Hepatic stellate cell (primary cell): Measurements from ENCODE around the gene NUDT3.
A peak's percentile ranks its signal among the peaks of the same experiment; 100 is the strongest.
"Not testable (repeated sequence)": the region's sequence is repeated elsewhere in the genome, so short reads cannot be mapped to it uniquely, and the experiment has no call there.

Source experiments
- DNase-seq: peaks from one replicate; pipeline ENCODE4 v3.0.0; 2011; ENCODE audit warnings: low spot score

The NUDT3 gene

GRCh38 chr6:34393191-34393965 is 909 bp upstream of the NUDT3 start:
- no peak for DNase-seq

- peak; percentile 50 for DNase-seq
Observed at GRCh38 chr6:34391786-34392496, 528 bp downstream of the NUDT3 start.

GRCh38 chr6:34391473-34391785 is 1.0 kb downstream of the NUDT3 start:
- no peak for DNase-seq

GRCh38 chr6:34390531-34391472 is 1.7 kb downstream of the NUDT3 start:
- DNase-seq = peak; percentile 49

GRCh38 chr6:34389034-34389433 is 3.4 kb downstream of the NUDT3 start:
- no peak for DNase-seq

GRCh38 chr6:34388421-34388820 is 4.0 kb downstream of the NUDT3 start:
- no peak for DNase-seq

- peak; percentile 61 for DNase-seq
Observed at GRCh38 chr6:34386316-34387137, 5.9 kb downstream of the NUDT3 start.

- no peak for DNase-seq
Observed at GRCh38 chr6:34385793-34386195, 6.7 kb downstream of the NUDT3 start.

- no peak for DNase-seq
Observed at GRCh38 chr6:34384321-34385153, 7.9 kb downstream of the NUDT3 start.

- DNase-seq = no peak
Observed at GRCh38 chr6:34383656-34384320, 8.7 kb downstream of the NUDT3 start.

GRCh38 chr6:34383161-34383631 is 9.3 kb downstream of the NUDT3 start:
- peak; percentile 35 for DNase-seq

- DNase-seq = no peak
Observed at GRCh38 chr6:34381081-34381480, 11.4 kb downstream of the NUDT3 start.

GRCh38 chr6:34378470-34378869 is 14.0 kb downstream of the NUDT3 start:
- DNase-seq = no peak

GRCh38 chr6:34377984-34378383 is 14.5 kb downstream of the NUDT3 start:
- DNase-seq = no peak

GRCh38 chr6:34377571-34377970 is 14.9 kb downstream of the NUDT3 start:
- DNase-seq = not testable (repeated sequence)

- no peak for DNase-seq
Observed at GRCh38 chr6:34375833-34376232, 16.6 kb downstream of the NUDT3 start.

- DNase-seq = no peak
Observed at GRCh38 chr6:34374508-34374907, 18.0 kb downstream of the NUDT3 start.

- no peak for DNase-seq
Observed at GRCh38 chr6:34374069-34374468, 18.4 kb downstream of the NUDT3 start.

- DNase-seq = no peak
Observed at GRCh38 chr6:34373511-34373910, 19.0 kb downstream of the NUDT3 start.

GRCh38 chr6:34371865-34372264 is 20.6 kb downstream of the NUDT3 start:
- DNase-seq = not testable (repeated sequence)
